ENCODE results near the gene PDXK.

DNA sequence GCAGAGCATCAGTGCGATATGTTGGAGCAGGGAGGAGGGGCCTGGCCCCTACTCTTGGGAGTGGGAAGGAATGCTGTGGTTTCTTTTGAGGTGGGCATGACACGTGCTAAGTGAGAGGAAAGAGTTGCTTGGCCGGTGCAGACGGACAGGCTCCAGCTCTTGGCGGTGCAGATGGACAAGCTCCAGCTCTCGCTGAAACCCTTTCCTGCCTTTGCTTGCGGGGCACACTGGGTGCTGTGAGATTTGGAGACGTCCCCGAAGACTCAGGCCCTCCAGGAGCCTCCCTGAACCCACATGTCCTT lies 15.9 kb downstream of the PDXK start:
- no peak for TF ChIP-seq CTCF (IDR thresholded peaks at IDR 0.05)
- no peak for TF ChIP-seq POLR2A (IDR thresholded peaks at IDR 0.05)

All from uterus (tissue), 2 donors.